Measurements from ENCODE around the gene UBL7. TPM values are rescaled to one million over a fixed set of nuclear protein-coding genes. Genes with fewer than 3 reads are reported as not detected.

The UBL7 gene, protein sequence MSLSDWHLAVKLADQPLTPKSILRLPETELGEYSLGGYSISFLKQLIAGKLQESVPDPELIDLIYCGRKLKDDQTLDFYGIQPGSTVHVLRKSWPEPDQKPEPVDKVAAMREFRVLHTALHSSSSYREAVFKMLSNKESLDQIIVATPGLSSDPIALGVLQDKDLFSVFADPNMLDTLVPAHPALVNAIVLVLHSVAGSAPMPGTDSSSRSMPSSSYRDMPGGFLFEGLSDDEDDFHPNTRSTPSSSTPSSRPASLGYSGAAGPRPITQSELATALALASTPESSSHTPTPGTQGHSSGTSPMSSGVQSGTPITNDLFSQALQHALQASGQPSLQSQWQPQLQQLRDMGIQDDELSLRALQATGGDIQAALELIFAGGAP
- total RNA-seq: 10 to 100 TPM; 34.5 to 48.1 (median 43.2) TPM

DNA sequence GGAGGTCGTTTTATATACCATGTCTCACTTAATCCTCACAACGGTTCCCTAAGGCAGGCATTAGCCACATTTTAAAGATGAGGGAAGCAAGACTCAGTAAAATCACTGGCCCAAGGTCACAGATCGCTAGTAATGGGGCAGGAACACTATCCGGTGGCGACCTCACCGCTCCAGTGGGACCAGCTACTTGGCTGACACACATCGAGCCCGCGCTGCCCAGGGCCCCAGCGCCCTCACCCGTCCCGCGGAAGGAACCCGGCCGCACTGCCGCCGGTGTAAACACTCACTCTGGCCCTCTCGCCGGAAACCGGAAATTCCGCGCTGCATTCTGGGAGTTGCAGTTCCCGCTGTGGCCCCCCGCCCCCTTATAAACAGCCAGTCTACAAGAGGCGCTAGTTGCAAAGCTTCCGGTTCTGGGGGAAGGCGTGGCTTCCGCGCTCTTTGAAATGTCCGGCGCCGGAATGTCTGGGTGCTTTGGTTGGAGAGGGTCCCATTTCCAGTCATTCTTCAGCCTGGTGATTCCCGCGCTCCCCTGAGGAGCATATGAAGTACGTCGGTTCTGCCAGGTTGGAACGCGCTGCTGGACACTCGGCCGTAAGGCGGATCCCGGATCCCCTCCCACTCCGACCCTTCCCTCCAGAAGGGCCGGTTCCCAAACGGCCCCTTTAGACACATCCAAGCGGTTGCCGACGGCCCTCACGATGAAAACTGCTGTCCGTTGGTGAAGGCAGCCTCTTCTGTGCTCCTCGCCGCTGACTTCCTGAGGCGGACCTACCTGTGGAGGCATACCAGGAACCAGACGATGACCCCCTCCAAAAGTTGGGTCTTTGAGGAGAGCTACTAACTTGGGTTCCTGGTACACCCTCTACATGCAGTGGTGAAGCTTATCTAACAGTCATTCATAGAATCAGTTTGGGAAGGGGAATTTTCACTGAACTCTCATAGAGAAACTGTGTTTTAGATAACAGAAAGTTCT lies at the start of gene UBL7:
Gene UBL7, minus strand, starts transcription at position 290 of the 976 bp plus-strand sequence. CDS start 2,293 bp downstream, outside the sequence.
- Histone ChIP-seq H3K27ac (peak within 1 kb of the TSS; percentile 1 to 82), H3K4me1 (replicated peaks in 1 of 2) (peaks cover 4 to 7% of the 10 kb centered on the region in 2 donors), H3K4me3 (peak within 1 kb of the TSS; percentile 61 to 82 (median 71))
- WGBS, 10 experiments: 0 to 1% (median 0%) methylated on average over 2 to 26 of the region's 54 CpGs; no CpG with 5 or more reads in 2 of the 10 experiments
- ATAC-seq (replicated peaks in 6 of 8): peak; percentile 95 to 99 (median 98)
- in situ Hi-C loops (cut with MboI; ENCODE audit: low pct_unique_long_range_greater_than_20kb in 2 of 9, low sequenced_read_pairs in 9 of 9, unreplicated experiment in 9 of 9): no loop called here

DNA sequence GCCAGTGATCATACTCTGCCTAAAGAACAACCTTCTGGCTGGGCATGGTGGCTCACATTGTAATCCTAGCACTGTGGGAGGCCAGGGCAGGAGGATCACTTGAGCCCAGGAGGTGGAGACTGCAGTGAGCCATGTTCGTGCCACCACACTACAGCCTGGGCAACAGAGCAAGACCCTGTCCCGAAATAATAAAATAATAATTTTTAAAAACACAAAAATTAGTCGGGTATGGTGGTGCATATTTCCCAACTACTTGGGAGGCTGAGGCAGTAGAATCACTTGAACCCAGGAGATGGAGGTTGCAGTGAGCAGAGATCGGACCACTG lies 45.5 kb upstream of the UBL7 start:
- 86 to 100% (median 100%) methylated on average over 1 to 3 of the region's 4 CpGs; no CpG with 5 or more reads in 5 of the 10 experiments for WGBS, 10 experiments
- in situ Hi-C loops (cut with MboI; ENCODE audit: low pct_unique_long_range_greater_than_20kb in 2 of 9, low sequenced_read_pairs in 9 of 9, unreplicated experiment in 9 of 9): no loop called here
- no peaks in the 10 kb centered on the region for H3K4me1 ChIP-seq (replicated peaks in 1 of 2)
- no peak for ATAC-seq (replicated peaks in 6 of 8)
- H3K4me3 ChIP-seq: no peak overlapping the region
- no peak overlapping the region for H3K27ac ChIP-seq

GRCh38 chr15:74505837-74506514 lies 45.0 kb upstream of the UBL7 start:
- Histone ChIP-seq H3K4me3 (no peak overlapping the region), H3K4me1 (replicated peaks in 1 of 2) (no peaks in the 10 kb centered on the region), H3K27ac (no peak overlapping the region)
- ATAC-seq (replicated peaks in 6 of 8): no peak
- WGBS, 10 experiments: 88 to 100% (median 94%) methylated on average over 2 to 5 of the region's 6 CpGs; no CpG with 5 or more reads in 3 of the 10 experiments
- in situ Hi-C loops (cut with MboI; ENCODE audit: low pct_unique_long_range_greater_than_20kb in 2 of 9, low sequenced_read_pairs in 9 of 9, unreplicated experiment in 9 of 9): no loop called here

DNA sequence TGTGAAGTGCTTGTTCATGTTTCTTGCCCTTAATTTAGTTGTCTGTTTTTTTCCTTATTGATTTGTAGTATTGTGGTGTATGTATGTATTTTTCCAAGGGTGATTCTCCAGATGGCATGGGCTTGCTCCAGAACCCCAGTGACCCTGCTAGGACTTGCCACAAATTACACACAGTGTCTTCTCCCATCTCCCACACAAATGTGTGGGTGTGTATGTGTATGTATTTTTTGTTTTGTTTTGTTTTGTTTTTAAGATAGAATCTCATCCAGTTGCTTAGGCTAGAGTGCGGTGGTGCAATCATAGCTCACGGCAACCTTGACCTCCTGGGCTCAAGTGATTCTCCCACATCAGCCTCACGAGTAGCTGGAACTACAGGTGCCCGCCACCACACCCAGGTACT lies 43.9 kb upstream of the UBL7 start:
- in situ Hi-C loops (cut with MboI; ENCODE audit: low pct_unique_long_range_greater_than_20kb in 2 of 9, low sequenced_read_pairs in 9 of 9, unreplicated experiment in 9 of 9): no loop called here
- Histone ChIP-seq H3K4me1 (replicated peaks in 1 of 2) (no peaks in the 10 kb centered on the region), H3K4me3 (no peak overlapping the region), H3K27ac (no peak overlapping the region)
- ATAC-seq (replicated peaks in 6 of 8): no peak
- WGBS, 10 experiments: 83 to 93% (median 92%) methylated on average over 1 to 3 of the region's 4 CpGs; no CpG with 5 or more reads in 6 of the 10 experiments

GRCh38 chr15:74504418-74504817 lies 43.5 kb upstream of the UBL7 start:
- H3K4me1 ChIP-seq (replicated peaks in 1 of 2): no peaks in the 10 kb centered on the region
- 65 to 100% (median 99%) methylated on average over 1 to 3 of the region's 3 CpGs for WGBS, 10 experiments
- no peak overlapping the region for H3K4me3 ChIP-seq
- ATAC-seq (replicated peaks in 6 of 8): no peak
- in situ Hi-C loops (cut with MboI; ENCODE audit: low pct_unique_long_range_greater_than_20kb in 2 of 9, low sequenced_read_pairs in 9 of 9, unreplicated experiment in 9 of 9): no loop called here
- no peak overlapping the region for H3K27ac ChIP-seq

GRCh38 chr15:74502301-74502700 lies 41.3 kb upstream of the UBL7 start:
- 0 to 100% (median 53%) methylated on average over 1 to 3 of the region's 3 CpGs; no CpG with 5 or more reads in 3 of the 10 experiments for WGBS, 10 experiments
- H3K27ac ChIP-seq: no peak overlapping the region
- in situ Hi-C loops (cut with MboI; ENCODE audit: low pct_unique_long_range_greater_than_20kb in 2 of 9, low sequenced_read_pairs in 9 of 9, unreplicated experiment in 9 of 9): no loop called here
- no peak for ATAC-seq (replicated peaks in 6 of 8)
- no peak overlapping the region for H3K4me3 ChIP-seq
- H3K4me1 ChIP-seq (replicated peaks in 1 of 2): no peaks in the 10 kb centered on the region

GRCh38 chr15:74500401-74500800 lies 39.4 kb upstream of the UBL7 start:
- no peak for ATAC-seq (replicated peaks in 6 of 8)
- Histone ChIP-seq H3K4me3 (no peak overlapping the region), H3K4me1 (replicated peaks in 1 of 2) (no peaks in the 10 kb centered on the region), H3K27ac (no peak overlapping the region)
- WGBS, 10 experiments: 80 to 100% methylated on average over 1 of the region's 2 CpGs; no CpG with 5 or more reads in 8 of the 10 experiments
- in situ Hi-C loops (cut with MboI; ENCODE audit: low pct_unique_long_range_greater_than_20kb in 2 of 9, low sequenced_read_pairs in 9 of 9, unreplicated experiment in 9 of 9): no loop called here

DNA sequence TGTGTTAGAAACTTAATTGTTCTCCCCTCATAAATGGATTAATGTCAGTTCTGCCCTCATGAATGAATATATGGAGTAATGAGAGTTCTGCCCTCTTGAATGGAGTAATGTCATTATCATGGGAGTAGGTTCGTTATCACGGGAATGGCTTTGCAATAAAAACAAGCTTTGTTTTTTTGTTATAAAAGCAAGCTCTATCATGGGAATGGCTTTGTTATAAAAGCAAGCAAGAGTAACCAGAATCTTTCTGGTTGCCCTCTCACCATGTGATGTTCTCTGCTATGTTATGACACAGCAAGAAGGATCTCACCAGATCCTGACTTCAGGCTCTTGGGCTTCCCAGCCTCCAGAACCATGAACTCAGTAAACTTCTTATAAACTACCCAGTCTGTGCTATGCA lies 38.4 kb upstream of the UBL7 start:
- H3K4me3 ChIP-seq: no peak overlapping the region
- no peaks in the 10 kb centered on the region for H3K4me1 ChIP-seq (replicated peaks in 1 of 2)
- in situ Hi-C loops (cut with MboI; ENCODE audit: low pct_unique_long_range_greater_than_20kb in 2 of 9, low sequenced_read_pairs in 9 of 9, unreplicated experiment in 9 of 9): no loop called here
- ATAC-seq (replicated peaks in 6 of 8): no peak
- 75 to 100% (median 100%) methylated on average over 1 to 2 of the region's 2 CpGs; no CpG with 5 or more reads in 3 of the 10 experiments for WGBS, 10 experiments
- no peak overlapping the region for H3K27ac ChIP-seq

- Histone ChIP-seq H3K27ac (no peak overlapping the region), H3K4me1 (replicated peaks in 1 of 2) (no peaks in the 10 kb centered on the region), H3K4me3 (no peak overlapping the region)
- in situ Hi-C loops (cut with MboI; ENCODE audit: low pct_unique_long_range_greater_than_20kb in 2 of 9, low sequenced_read_pairs in 9 of 9, unreplicated experiment in 9 of 9): no loop called here
- ATAC-seq (replicated peaks in 6 of 8): no peak
- WGBS, 10 experiments: 0 to 100% (median 68%) methylated on average over 1 to 2 of the region's 2 CpGs; no CpG with 5 or more reads in 2 of the 10 experiments
Measured at GRCh38 chr15:74497584-74497983, 36.6 kb upstream of the UBL7 start.

GRCh38 chr15:74496648-74497047 lies 35.7 kb upstream of the UBL7 start:
- 50 to 100% (median 94%) methylated on average over 1 to 3 of the region's 3 CpGs; no CpG with 5 or more reads in 2 of the 10 experiments for WGBS, 10 experiments
- no peak overlapping the region for H3K4me3 ChIP-seq
- ATAC-seq (replicated peaks in 6 of 8): no peak
- in situ Hi-C loops (cut with MboI; ENCODE audit: low pct_unique_long_range_greater_than_20kb in 2 of 9, low sequenced_read_pairs in 9 of 9, unreplicated experiment in 9 of 9): no loop called here
- no peak overlapping the region for H3K27ac ChIP-seq
- no peaks in the 10 kb centered on the region for H3K4me1 ChIP-seq (replicated peaks in 1 of 2)

- ATAC-seq (replicated peaks in 6 of 8): no peak
- in situ Hi-C loops (cut with MboI; ENCODE audit: low pct_unique_long_range_greater_than_20kb in 2 of 9, low sequenced_read_pairs in 9 of 9, unreplicated experiment in 9 of 9): no loop called here
- Histone ChIP-seq H3K27ac (no peak overlapping the region), H3K4me1 (replicated peaks in 1 of 2) (peaks cover 0 to 5% of the 10 kb centered on the region in 2 donors), H3K4me3 (no peak overlapping the region)
- 60 to 100% (median 86%) methylated on average over 1 of the region's 1 CpG; no CpG with 5 or more reads in 5 of the 10 experiments for WGBS, 10 experiments
Measured at GRCh38 chr15:74490339-74490689, 29.4 kb upstream of the UBL7 start.

DNA sequence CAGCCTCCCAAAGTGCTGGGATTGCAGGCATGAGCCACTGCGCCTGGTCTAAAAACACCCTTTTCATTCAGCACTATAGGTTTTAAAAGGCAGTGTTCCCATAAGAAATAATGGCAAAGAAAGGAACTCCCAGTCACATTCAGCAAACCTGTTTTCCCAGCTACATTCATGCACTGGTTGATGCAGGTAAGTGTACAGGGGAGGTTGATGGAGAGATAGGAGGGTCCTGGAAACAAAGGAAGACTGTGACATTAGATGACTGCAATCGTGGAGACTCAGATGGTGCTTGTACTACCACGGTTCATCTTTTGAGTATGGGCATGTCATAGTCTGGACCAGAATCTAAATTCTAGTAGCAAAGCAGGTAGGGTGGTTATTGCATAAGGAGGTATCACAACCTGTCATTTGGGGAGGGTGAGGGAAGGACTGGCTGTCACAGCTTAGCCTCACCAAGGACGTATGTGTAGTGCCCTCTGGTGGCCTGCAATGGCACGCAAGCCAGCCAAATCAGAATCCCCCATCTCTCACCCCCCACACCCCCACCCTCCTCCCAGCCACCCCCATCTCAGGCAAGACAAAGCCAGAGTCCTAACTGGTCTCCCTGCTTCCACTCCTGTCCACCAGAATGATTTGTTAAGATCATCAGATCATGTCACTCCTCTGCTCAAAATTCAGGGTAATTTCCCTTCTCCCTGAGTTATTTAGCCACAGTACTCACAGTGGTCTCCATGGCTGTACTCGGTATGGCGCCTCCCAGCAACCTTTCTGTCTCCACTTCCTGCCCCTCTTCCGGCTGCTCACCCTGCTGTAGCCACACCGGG lies 28.8 kb upstream of the UBL7 start:
- Histone ChIP-seq H3K27ac (no peak overlapping the region), H3K4me1 (replicated peaks in 1 of 2) (peaks cover 0 to 5% of the 10 kb centered on the region in 2 donors), H3K4me3 (no peak overlapping the region)
- 30 to 100% (median 63%) methylated on average over 1 to 5 of the region's 9 CpGs; no CpG with 5 or more reads in 3 of the 10 experiments for WGBS, 10 experiments
- in situ Hi-C loops (cut with MboI; ENCODE audit: low pct_unique_long_range_greater_than_20kb in 2 of 9, low sequenced_read_pairs in 9 of 9, unreplicated experiment in 9 of 9): no loop called here
- ATAC-seq (replicated peaks in 6 of 8): peak; percentile 15 to 90 (median 80)
